Measurements from ENCODE around the gene IL27RA. TPM values are rescaled to one million over a fixed set of nuclear protein-coding genes. Genes with fewer than 3 reads are reported as not detected.

IL27RA gene
- total RNA-seq, 1 experiment from 2014 or later: 13.6 TPM

DNA sequence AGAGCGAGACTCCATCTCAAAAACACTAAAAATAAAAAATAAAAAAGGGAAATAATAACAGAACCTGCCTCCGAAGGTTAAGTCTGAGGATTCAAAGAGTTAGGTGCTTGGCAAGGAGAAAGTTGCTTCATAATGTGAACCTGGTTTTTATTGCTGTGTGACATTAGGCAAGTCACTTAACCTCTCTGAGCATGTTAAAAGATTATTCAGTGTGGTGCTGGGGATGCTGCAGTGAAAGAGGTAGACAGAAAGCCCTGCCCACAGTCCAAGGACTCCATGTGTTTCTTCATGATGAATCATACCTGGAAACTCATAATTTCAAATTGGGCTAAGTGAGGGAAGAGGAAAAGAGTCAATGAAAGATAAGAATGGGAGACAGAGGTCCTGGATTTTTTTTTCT lies 2.4 kb downstream of the IL27RA start:
- no peak overlapping the region for H2BK20ac ChIP-seq (ENCODE audit: low read depth, low read length, poor library complexity, severe bottlenecking)
- no peak for DNase-seq
- no peaks in the 10 kb centered on the region for H3K9me3 Mint-ChIP-seq
- peaks cover 21% of the 10 kb centered on the region for H3K27me3 Mint-ChIP-seq (ENCODE audit: low read depth)
- no peak overlapping the region for H3K27ac ChIP-seq (ENCODE audit: insufficient read length, low read depth, low read length)
- no peak overlapping the region for H2BK120ac ChIP-seq (ENCODE audit: low read depth, low read length, poor library complexity, severe bottlenecking)
- no peaks in the 10 kb centered on the region for H4K20me1 ChIP-seq (ENCODE audit: control insufficient read depth, insufficient read depth, insufficient read length)
- no peaks in the 10 kb centered on the region for H3K79me1 ChIP-seq (ENCODE audit: insufficient read depth, low read depth, low read length, poor library complexity, severe bottlenecking)
- H3K23ac ChIP-seq (ENCODE audit: insufficient read length, low read depth, low read length): no peak overlapping the region
- H4K8ac ChIP-seq (replicated peaks; ENCODE audit: insufficient read length, low read depth, low read length): no peak overlapping the region
- H3K4me2 ChIP-seq (ENCODE audit: insufficient read depth, insufficient read length, low read length): no peak overlapping the region
- H2AFZ ChIP-seq (ENCODE audit: low read length): no peak overlapping the region
- H3K18ac ChIP-seq (ENCODE audit: insufficient read length, low read depth, low read length): no peak overlapping the region
- TF ChIP-seq, protein P1, sequence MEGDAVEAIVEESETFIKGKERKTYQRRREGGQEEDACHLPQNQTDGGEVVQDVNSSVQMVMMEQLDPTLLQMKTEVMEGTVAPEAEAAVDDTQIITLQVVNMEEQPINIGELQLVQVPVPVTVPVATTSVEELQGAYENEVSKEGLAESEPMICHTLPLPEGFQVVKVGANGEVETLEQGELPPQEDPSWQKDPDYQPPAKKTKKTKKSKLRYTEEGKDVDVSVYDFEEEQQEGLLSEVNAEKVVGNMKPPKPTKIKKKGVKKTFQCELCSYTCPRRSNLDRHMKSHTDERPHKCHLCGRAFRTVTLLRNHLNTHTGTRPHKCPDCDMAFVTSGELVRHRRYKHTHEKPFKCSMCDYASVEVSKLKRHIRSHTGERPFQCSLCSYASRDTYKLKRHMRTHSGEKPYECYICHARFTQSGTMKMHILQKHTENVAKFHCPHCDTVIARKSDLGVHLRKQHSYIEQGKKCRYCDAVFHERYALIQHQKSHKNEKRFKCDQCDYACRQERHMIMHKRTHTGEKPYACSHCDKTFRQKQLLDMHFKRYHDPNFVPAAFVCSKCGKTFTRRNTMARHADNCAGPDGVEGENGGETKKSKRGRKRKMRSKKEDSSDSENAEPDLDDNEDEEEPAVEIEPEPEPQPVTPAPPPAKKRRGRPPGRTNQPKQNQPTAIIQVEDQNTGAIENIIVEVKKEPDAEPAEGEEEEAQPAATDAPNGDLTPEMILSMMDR (conservative IDR thresholded peaks at IDR 0.05): no peak
- H3K4me1 Mint-ChIP-seq: peaks cover 4 to 8% of the 10 kb centered on the region in 2 experiments; a peak in 3 of 4 replicates
- no peak overlapping the region for H2BK5ac ChIP-seq (ENCODE audit: insufficient read length, low read length)
- H3K27me3 ChIP-seq (ENCODE audit: insufficient read depth, low read length): no peaks in the 10 kb centered on the region
- H3K4me1 ChIP-seq (ENCODE audit: insufficient read depth, low read length): no peaks in the 10 kb centered on the region
- no peak overlapping the region for H3K56ac ChIP-seq (ENCODE audit: insufficient read length, low read depth, low read length)
- H4K91ac ChIP-seq (ENCODE audit: insufficient read length, low read depth, low read length): no peak overlapping the region
- no peak overlapping the region for H3K4ac ChIP-seq (ENCODE audit: low read depth, low read length)
- H2BK15ac ChIP-seq (ENCODE audit: low read depth, low read length): no peak overlapping the region
- no peak overlapping the region for H3T11ph ChIP-seq (ENCODE audit: low read length)
- no peak overlapping the region for H3K27ac Mint-ChIP-seq
- no peaks in the 10 kb centered on the region; a peak in 1 of 7 replicates for H3K36me3 Mint-ChIP-seq (ENCODE audit: insufficient read depth in 1 of 3, low read depth in 3 of 3)
- H2AK5ac ChIP-seq (ENCODE audit: insufficient read length, low read length): no peak overlapping the region
- H2BK12ac ChIP-seq (ENCODE audit: insufficient read length, low read depth, low read length): no peak overlapping the region
- no peaks in the 10 kb centered on the region for H3K79me2 ChIP-seq (ENCODE audit: insufficient read depth, low read length)
- H3K9ac ChIP-seq (ENCODE audit: extremely low read depth, insufficient read length, low read length): no peak overlapping the region
- H3K9me3 ChIP-seq (ENCODE audit: control insufficient read depth, low read depth, low read length): no peaks in the 10 kb centered on the region
- H3K4me3 Mint-ChIP-seq: no peak overlapping the region
- no peak overlapping the region for H4K5ac ChIP-seq (ENCODE audit: insufficient read length, low read depth, low read length)
- no peak overlapping the region for H3K14ac ChIP-seq (ENCODE audit: insufficient read depth, low read length)
- WGBS (ENCODE audit: extremely low coverage, insufficient read length, low lambda C conversion rate): no CpG with 5 or more reads among the region's 2 CpGs
- peaks cover 13% of the 10 kb centered on the region for H3K23me2 ChIP-seq (ENCODE audit: insufficient read length, low read depth, low read length, poor library complexity, severe bottlenecking)
